RCC 7860 (cell line): ENCODE data around the gene ZNF786.
"Not testable (repeated sequence)": the region's sequence is repeated elsewhere in the genome, so short reads cannot be mapped to it uniquely, and the experiment has no call there.

ENCODE experiments used
- DNase-seq: peaks from one replicate; pipeline ENCODE4 v3.0.0-alpha.2; 2015; ENCODE audit warnings: low spot score
- FAIRE-seq: peaks from 2 replicates; lab custom pipeline; 2012; peaks lifted over from hg19 to GRCh38; lab: Jason Lieb, UNC

Gene ZNF786

GRCh38 chr7:149081914-149082313, 8.6 kb downstream of the ZNF786 start:
- no peak for DNase-seq
- no peak for FAIRE-seq

- FAIRE-seq (no peak), DNase-seq (no peak)
These were observed 12.9 kb downstream of the ZNF786 start for GRCh38 chr7:149077594-149077993.

- DNase-seq (no peak), FAIRE-seq (no peak)
These were observed 15.2 kb downstream of the ZNF786 start for GRCh38 chr7:149075286-149075685.

- no peak for DNase-seq
- no peak for FAIRE-seq
These were observed 16.2 kb downstream of the ZNF786 start for GRCh38 chr7:149074116-149074885.

GRCh38 chr7:149072438-149072775, 18.1 kb downstream of the ZNF786 start:
- DNase-seq = no peak
- no peak for FAIRE-seq

- no peak for DNase-seq
- no peak for FAIRE-seq
These were observed 18.7 kb downstream of the ZNF786 start for GRCh38 chr7:149071641-149072437.

- no peak for FAIRE-seq
- DNase-seq = no peak
These were observed 19.3 kb downstream of the ZNF786 start for GRCh38 chr7:149071182-149071635.

GRCh38 chr7:149070372-149071125, 20.0 kb downstream of the ZNF786 start:
- DNase-seq (no peak), FAIRE-seq (no peak)

- FAIRE-seq (no peak), DNase-seq (no peak)
These were observed 22.6 kb downstream of the ZNF786 start for GRCh38 chr7:149067869-149068268.

- FAIRE-seq = no peak
- DNase-seq = no peak
These were observed 27.0 kb downstream of the ZNF786 start for GRCh38 chr7:149063476-149063875.

GRCh38 chr7:149062217-149062899, 28.2 kb downstream of the ZNF786 start:
- not testable (repeated sequence) for DNase-seq, FAIRE-seq

- DNase-seq (no peak), FAIRE-seq (no peak)
These were observed 30.4 kb downstream of the ZNF786 start for GRCh38 chr7:149060156-149060555.

GRCh38 chr7:149053885-149054284, 36.6 kb downstream of the ZNF786 start:
- DNase-seq (no peak), FAIRE-seq (no peak)

GRCh38 chr7:149053384-149053783, 37.1 kb downstream of the ZNF786 start:
- FAIRE-seq = no peak

GRCh38 chr7:149050941-149051340, 39.6 kb downstream of the ZNF786 start:
- FAIRE-seq (no peak), DNase-seq (no peak)

More at GRCh38 chr7:149053384-149053783, 37.1 kb downstream of the ZNF786 start:
- no peak for DNase-seq

GRCh38 chr7:149048805-149049204, 41.7 kb downstream of the ZNF786 start:
- DNase-seq = no peak
- FAIRE-seq = no peak

GRCh38 chr7:149046416-149046815, 44.1 kb downstream of the ZNF786 start:
- no peak for DNase-seq
- no peak for FAIRE-seq

GRCh38 chr7:149043936-149044335, 46.6 kb downstream of the ZNF786 start:
- FAIRE-seq = no peak

GRCh38 chr7:149041350-149041749, 49.2 kb downstream of the ZNF786 start:
- no peak for FAIRE-seq
- DNase-seq = no peak

More at GRCh38 chr7:149043936-149044335, 46.6 kb downstream of the ZNF786 start:
- DNase-seq = no peak

- not testable (repeated sequence) for DNase-seq, FAIRE-seq
These were observed 51.9 kb downstream of the ZNF786 start for GRCh38 chr7:149038641-149039040.

GRCh38 chr7:149036676-149037075, 53.8 kb downstream of the ZNF786 start:
- DNase-seq = no peak
- FAIRE-seq = no peak
